Measurements from ENCODE around the gene MLKL. TPM values are rescaled to one million over a fixed set of nuclear protein-coding genes. Genes with fewer than 3 reads are reported as not detected.
A peak's percentile ranks its signal among the peaks of the same experiment; 100 is the strongest.

The MLKL gene
- 0.57 and 1.4 TPM in 2 replicates for total RNA-seq
- polyA plus RNA-seq (2012) = 1.2 TPM

DNA sequence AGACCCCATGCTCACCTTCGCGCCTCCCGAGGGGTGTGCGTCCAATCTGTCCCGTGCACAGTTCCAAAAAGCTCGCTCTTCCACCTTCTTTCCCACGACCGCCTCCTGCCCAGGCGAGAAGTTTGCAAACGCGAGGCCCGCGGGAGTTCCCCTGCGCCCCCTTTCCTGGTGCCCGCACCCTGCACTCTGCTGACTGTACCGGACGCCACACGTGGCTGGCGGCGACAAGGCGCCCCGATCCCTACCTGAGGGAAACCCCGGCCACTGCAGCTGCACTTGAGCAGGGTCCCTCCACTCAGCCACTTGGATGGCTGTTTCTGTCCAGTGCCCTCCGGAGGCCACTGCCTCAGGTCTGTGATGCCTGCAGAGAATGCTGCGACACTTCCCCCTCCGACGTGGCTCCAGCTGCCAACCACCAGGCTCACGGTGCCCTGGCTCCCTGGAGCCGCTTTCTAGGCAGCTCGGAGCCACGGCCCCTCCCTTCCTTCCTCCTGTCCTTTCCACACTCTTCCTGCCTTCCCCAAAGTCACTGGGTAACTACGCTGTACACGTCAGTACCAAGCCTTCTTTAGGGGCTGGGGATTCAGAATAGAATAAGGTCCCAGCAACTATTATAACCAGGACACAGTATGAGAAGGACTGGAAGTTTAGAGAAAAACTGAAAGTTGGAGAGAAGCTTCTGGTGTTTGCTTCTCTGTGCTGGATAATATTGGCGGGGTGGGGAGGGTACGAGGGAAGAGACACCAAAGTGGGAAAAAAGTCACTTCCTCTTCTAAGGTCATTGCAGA, at the start of gene MLKL:
Gene MLKL (minus strand): TSS at position 425 of the 788 bp plus-strand sequence. CDS start 5,105 bp downstream, outside the sequence.
- DNase-seq (ENCODE audit: low read depth) = peak; percentile 35

DNA sequence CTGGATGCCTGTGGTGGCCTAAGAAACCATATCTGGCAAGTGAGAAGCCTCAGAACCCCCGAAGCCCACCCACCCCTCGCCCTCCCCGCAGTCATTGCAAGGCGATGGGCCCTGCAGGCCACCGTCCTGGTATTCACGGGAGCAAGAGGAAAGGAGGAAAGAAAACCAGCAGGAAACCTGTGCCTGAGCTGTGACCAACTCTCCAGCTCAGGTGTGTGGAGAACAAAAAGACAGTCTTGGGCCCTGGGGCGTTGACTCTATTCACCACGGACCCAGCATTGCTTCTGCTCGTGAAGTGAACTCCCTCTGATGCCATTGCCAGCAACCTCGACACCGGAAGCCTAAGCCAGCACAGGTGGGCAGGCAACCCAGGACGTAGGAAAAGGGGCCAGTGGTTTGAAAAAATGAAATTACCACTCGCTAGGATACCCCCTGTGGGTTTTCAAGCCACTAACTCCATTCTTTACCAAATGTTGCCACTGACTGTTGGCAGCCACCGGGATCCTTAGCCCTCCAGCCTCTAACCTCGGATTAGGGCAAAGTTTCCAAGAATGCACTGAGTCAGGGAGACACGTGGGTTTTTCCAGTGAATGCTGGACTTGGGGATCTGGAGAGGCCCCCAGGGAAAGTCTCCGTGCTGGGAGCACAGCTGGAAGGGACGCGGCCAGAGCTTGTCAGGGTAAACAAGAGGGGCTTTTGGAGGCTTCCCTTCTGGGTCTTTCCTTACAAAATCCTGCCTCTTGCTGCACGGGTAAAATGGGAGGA, 48.8 kb upstream of the MLKL start:
- DNase-seq (ENCODE audit: low read depth) = peak; percentile 52

DNA sequence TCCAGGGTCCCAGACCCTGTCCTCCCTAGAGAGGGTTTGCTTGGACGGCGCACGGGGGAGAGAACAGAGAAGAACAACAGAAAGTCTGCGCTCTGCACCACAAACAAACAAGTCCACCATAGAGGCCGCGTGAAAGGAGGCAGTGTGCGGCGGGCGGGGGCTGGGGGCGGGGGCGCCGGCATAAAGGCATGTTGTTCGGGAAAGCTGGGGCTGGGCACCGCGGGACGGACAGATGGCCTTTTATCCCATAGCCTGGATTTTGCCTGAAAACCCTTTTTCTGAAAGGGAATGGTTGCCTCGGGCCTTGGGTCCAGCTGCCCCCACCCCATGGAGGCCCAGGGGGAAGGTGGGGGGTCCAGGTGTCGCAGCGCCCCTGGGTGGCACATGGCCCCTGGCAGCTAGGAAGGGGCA, 48.0 kb upstream of the MLKL start:
- no peak for DNase-seq (ENCODE audit: low read depth)

DNA sequence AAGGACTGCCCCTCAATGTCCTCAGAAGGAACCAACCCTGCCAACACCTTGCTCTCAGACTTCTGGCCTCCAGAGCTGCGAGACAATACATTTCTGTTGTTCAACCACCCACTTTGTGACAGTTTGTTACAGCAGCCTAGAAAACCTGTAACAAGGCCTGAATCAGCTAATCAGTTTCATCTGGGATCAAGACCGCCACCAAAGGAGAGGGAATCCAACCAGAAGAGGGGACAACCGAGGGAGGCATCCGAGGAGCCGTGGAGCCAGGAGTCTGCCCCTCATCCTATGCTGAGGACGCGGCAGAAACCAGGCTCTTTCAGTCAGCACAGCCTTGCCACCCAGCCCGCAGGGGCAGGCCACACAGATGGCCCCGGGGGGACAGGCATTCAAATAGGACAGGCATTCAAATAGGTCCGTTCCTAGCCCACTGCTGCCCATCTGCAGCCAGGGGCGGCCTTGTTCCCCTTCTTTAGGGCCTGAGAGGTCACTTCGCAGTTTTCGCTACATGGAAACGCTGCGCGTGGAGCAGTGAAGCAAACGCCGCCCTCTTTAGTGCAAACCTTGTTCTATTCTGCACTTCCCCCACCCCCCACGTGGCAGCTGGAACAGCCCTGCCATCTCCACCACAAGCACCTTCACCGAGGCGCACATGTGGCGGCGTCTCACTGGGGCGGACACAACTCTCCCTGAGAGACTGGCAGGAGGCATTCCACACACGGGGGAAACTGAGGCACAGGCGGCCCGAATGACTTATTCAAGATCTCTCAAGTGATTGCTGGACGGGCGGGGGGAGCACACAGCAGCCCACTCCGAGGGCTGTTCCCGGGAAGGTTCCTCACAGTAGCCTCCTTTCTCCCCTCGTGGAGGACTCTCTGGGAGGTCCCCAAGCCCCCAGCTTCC, 47.3 kb upstream of the MLKL start:
- no peak for DNase-seq (ENCODE audit: low read depth)

DNA sequence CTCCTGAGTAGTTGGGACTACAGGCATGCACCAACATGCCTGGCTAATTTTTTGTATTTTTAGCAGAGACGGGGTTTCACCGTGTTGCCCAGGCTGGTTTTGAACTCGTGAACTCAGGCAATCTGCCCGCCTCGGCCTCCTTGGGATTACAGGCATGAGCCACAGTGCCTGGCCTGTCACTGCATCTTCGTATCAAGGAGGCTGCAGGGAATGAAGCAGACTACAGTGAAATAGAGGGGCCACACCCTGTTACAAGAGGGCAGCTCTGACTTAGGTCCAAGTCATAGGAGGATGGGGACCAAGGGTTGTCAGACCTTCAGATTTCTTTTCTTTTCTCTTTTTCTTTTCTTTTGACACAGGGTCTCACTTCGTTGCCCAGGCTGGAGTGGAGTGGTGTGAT, 45.3 kb upstream of the MLKL start:
- DNase-seq (ENCODE audit: low read depth) = no peak

DNA sequence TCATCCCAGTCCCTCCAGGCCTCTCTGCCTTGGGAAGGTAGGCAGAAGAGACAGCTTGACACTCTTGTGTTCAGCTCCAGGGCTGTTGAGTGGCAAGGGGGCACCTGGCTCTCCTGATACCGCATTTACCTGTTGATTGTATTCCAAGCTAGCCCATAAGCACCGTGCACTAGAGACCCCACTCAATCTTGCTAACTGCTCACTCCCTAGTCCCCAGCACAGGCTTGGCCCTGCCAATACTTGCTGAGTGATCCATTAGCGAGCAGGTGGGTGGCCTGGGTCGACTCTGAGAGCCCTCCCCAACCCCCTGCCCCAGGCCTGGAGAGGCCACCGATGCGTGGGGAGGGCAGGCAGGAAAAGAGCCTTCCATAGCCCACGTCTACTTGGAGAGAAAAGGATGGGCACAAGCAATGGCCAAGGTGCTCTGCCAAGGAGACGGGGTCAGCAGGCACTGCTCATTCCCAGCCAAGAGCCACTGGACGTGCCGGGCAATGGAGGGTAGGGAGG, 44.5 kb upstream of the MLKL start:
- no peak for DNase-seq (ENCODE audit: low read depth)

DNA sequence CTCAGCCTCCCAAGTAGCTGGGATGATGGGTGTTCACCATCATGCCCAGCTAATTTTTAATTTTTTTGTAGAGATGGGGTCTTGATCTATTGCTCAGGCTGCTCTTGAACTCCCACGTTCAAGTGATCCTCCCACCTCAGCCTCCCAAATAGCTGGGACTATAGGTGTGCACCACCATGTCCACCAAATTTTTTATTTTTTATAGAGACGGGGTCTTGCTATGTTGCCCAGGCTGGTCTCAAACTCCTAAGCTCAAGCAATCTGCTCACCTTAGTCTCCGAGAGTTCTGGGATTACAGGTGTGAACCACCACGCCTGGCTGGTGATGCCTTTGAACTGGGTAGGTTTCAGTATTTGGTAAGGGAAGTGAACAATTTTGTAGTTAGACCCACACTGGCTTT, 43.9 kb upstream of the MLKL start:
- no peak for DNase-seq (ENCODE audit: low read depth)

DNA sequence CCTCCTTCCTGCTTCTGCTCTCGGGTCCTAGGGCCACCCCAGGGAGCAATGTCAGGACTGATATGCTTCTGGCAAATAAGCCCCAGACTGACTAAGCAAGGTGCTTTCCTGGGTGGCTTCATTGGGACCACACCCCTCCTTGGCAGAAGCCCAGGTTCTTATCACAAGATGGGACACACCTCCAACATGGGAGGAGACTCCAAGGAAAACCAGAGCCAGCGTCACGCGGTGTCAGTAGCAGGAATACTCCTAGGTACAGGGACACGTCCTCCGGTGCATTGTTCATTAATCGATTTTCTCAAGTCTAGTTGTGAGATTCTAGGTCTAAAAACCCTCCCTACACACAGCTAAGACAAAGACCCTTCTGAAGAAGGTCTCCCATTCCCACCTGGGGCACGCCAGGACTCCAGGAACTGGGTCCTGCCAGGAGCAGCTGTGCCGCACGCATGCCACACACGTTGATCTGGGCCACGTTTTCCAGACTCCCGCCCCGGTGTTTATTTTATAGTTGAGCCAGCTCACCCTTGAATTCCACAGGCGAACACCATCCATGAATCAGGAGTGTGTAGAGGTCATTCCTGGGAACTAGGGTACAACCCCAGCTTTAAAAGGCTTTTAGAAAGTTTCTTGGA, 43.1 kb upstream of the MLKL start:
- peak; percentile 17 for DNase-seq (ENCODE audit: low read depth)

DNA sequence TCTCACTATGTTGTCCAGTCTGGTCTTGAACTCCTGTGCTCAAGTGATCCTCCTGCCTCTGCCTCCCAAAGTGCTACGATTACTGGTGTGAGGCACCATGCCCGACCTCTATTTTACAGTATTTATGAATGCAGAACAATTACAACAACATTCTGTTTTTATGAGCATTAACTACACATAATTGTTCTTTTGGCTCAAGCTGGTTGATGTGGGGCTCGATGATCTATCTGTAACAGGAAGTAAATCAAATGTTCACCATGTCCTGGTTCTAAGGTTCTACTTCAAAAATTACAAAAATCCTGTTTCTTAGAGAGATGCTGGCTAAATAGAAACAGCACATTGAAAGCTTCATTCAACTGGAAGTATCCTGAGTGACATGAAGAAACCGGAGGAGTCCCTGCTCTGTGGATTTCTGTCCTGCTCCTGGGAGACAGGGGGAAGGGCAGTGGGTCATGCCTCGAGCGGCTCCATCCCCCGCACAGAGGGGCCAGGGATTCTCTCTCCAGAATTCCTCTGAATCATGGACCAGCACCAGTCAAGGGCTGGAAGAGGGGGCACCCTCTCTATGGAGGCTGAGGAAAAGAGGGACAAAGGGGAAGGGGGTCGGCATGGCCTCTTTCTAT, 42.5 kb upstream of the MLKL start:
- no peak for DNase-seq (ENCODE audit: low read depth)

DNA sequence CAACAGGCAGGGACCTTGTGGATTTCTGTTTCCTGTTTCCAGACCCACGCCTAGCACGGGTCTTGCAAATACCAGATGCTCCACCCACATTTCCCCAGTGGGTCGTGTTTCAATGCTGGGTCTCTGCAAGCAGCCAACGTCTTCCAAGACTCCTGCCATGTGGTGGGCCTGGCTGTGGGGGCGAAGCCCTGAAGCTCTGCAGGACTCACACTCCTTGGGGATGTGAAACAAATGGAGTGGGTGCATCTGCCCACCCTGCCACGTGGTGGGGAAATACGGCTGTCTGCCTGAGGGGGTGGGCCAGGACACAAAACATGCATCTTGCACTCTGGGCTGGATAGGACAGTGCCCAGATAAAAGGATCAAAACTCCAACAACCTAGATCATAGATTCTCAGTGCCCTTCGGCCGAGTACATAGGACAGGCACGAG, 41.4 kb upstream of the MLKL start:
- DNase-seq (ENCODE audit: low read depth) = peak; percentile 19

DNA sequence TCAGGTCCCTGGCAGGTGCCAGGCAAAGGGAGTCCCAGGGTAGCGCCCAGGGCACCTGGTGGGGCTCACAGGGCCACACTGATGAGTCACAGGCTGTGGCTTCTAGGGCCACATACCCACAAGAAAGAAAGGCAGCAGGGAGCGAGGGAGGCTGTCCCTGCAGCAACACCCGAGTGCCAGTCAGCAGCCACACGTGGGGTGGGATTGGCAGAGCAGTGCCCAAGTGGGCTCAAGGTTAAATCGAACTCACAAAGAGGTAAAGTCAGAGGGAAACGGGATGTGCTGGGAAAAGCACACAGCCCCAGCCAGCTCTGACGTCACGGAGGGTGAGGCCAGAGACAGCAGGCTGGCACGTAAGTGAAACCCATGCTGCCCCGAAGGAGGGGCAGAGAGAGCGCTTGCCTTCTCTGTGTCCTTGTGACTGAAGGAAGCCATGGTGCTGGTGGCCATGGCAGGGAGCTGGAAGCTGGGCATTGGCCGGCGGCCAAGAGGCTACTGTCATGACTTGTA, 40.2 kb upstream of the MLKL start:
- DNase-seq (ENCODE audit: low read depth) = peak; percentile 57

DNA sequence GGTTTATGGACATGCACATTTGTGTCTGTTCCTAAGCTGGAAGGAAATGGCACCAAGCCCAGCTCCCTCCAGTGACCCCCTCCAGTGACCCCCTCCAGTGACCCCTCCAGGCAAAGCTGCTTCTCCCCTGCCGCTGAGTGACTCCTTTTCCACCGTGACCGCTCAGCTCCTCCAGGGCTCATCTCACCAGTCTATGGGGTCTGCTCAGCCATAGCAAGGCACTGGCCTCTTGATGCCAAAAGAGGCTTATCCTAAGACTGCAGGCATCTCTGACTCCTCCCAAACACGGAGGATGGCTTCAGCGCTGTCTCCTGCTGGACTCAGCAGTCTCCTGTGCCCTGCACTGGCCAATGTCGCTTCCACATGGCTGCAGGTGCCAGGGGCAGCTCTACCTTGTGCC, 38.6 kb upstream of the MLKL start:
- no peak for DNase-seq (ENCODE audit: low read depth)

DNA sequence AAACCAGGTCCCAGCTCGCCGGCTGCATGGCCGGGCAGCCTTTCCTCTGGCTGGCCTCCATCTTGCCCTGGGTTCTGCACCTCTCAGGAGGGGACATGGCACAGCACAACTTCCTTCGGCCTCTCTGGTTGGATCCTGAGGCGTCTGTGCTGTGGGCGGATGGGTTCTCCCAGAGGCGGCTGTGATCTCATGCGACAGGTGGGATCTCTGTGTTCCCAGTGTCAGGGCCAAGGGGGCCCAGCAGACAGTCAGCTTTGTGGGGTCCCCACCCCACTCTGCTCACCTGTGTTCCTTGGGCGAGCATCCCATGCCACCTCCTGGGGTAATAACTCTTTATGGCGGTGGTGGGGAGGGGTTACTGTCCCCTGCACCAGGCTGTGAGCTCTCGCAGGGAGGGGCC, 38.2 kb upstream of the MLKL start:
- peak; percentile 14 for DNase-seq (ENCODE audit: low read depth)

DNA sequence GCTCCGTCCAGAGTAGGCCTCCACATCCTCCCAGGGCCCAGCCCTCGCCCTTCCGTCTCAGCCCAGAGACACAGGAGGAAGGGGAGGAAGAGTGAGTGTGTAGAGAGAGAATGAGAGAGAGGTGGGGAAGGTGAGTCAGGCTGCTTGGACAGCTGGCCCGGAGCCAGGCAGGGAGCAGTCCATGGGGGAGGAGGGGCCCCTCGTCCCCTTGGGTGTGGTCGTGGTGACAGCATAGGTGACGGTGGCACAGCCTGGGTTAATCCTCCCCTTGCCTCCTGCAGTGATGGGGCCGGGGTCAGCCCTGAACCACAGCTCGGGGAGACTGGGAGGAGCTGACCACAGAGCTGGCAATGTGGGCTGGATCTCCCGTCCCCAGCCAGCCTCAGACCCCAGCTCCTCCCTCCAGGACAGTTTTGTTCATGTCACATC, 37.5 kb upstream of the MLKL start:
- peak; percentile 55 for DNase-seq (ENCODE audit: low read depth)

DNA sequence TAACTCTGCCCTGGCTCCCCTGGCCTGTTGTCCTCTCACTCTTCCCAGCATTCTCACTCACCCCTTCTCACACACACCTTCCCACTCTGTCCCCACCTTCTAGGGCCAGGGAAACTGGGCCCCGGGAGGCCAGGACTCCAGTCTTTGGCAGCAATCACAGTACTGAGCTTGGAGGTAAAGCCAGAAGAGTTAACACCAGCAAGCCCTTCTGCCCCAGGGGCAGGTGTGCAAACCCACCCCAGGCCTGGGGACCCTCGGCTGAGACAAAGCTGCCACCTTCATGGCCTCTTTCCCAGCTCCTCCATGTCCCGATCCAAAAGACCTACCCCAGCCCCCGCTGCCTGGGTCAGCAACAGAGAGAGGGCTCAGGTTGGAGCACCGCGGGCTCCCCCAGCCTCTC, 36.9 kb upstream of the MLKL start:
- DNase-seq (ENCODE audit: low read depth) = no peak

DNA sequence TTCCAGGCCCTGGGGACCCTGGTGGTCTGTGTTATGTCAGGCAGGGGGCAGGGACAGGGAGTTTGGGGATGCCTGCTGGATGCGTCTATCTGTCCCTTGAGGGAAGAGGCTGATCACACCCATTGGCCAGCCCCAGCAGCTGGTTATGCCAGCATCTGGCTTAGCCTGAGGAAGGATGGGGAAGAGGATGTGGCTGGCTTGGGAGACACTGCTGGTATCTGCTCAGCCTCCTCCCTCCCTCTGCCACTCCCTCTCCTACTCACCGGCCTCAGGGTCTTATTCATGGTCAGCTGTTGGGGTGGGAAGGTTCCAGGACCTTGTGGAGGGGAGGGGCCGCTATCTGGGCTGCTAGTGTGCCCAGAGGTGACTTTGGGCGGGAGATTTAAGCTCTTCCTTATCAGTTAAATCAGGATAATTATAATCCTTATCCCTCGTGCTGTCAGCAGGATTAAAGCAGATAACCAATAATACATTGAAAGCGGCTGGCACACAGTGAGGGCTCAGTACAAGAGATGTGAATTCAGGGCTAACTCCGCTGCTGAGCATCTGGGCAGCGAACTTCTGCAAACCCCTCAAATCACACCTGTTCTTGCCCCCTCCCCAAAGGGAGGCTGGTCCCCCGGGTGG, 36.0 kb upstream of the MLKL start:
- DNase-seq (ENCODE audit: low read depth) = peak; percentile 22

DNA sequence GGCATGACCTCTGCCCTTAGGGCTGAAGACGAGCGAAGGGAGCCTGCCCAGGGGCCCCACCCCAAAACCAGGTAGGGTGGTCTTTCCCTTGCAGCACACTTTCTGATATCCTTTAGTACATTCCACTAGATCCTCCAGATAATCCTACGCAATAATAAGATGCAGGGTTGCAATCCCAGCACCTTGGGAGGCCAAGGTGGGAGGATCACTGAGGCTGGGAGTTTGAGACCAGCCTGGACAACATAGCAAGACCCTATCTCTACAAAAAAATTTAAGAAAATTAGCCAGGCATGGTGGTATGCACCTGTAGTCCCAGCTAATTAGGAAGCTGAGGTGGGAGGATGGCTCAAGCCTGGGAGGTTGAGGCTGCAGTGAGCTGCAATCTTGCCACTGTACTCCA, 34.9 kb upstream of the MLKL start:
- no peak for DNase-seq (ENCODE audit: low read depth)

DNA sequence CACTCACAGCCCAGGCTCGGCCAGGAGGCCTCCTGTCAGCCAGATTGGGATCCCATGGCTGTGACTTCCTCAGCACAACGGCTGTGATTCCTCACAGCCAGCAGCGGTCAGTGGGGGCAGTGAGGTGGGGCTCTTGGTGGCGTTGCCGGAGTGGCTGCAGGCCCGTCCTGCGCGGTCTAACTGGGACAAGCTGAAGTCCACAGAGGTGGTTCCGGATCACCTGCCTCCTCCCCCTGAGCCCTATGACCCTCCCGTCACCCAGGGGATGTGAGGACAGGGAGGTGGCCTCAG, 34.4 kb upstream of the MLKL start:
- no peak for DNase-seq (ENCODE audit: low read depth)

DNA sequence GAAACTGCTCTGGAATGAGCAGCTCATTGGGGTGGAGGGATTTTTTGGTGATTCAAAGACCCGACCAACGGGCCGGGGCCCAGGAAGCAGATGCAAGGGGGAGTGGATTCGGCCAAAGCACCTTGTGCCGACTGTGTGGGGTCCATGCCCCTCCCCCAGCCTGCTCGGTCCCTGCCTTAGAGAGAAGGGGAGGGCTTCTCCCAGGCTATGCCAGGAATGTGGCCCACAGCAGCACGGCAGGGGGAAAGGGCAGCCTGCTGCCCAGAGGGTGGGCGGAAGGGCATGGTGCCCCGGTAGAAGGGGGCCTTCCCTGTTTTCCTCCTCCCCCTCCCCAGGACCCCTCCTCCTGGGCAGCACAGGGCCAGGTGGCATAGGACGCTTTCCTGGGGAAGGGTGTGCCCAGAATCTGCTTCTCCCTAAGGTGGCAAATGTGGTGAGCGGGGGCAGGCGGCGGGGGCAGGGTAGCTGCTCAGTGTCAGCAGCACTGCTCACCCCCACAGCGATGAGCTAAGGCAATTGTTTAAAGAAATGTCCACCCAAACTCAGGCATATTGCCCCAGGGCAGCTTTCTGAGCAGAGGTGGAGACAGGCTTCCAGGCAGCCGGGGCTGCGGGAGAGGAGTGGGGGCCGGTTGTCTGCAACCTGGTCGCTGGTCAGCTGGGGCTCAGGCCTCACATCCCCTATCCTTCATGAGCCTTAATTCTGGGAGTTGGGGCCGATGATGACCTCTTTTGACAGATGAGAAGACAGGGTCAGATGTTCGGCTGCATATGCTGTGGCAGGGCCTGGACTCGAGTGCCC, 33.9 kb upstream of the MLKL start:
- no peak for DNase-seq (ENCODE audit: low read depth)

Data from myocyte (in vitro differentiated cells).